Activated naive CD4-positive, alpha-beta T cell treated with anti-CD3 and anti-CD28 coated beads, Interleukin-2, amount 50 U/mL, for 16 hours (primary cell): ENCODE data around the gene SLC25A21.
"Not testable (repeated sequence)": the region's sequence is repeated elsewhere in the genome, so short reads cannot be mapped to it uniquely, and the experiment has no call there.

Source experiments
- DNase-seq: peaks from one replicate; pipeline ENCODE4 v3.0.0-alpha.2; 2020

Gene SLC25A21

GRCh38 chr14:36817071-36817930, 355.1 kb downstream of the SLC25A21 start:
- no peak for DNase-seq

GRCh38 chr14:36816481-36816880, 355.9 kb downstream of the SLC25A21 start:
- DNase-seq: no peak

- not testable (repeated sequence) for DNase-seq
Measured at GRCh38 chr14:36814783-36815182, 357.6 kb downstream of the SLC25A21 start.

GRCh38 chr14:36810209-36810608, 362.2 kb downstream of the SLC25A21 start:
- DNase-seq: no peak

- DNase-seq: no peak
Measured at GRCh38 chr14:36807727-36808126, 364.7 kb downstream of the SLC25A21 start.

- DNase-seq: no peak
Measured at GRCh38 chr14:36805131-36805559, 367.3 kb downstream of the SLC25A21 start.

GRCh38 chr14:36797634-36798033, 374.8 kb downstream of the SLC25A21 start:
- no peak for DNase-seq

- DNase-seq: no peak
Measured at GRCh38 chr14:36791402-36791801, 381.0 kb downstream of the SLC25A21 start.

GRCh38 chr14:36785511-36785910, 386.9 kb downstream of the SLC25A21 start:
- no peak for DNase-seq

GRCh38 chr14:36784541-36784940, 387.9 kb downstream of the SLC25A21 start:
- no peak for DNase-seq

GRCh38 chr14:36781897-36782296, 390.5 kb downstream of the SLC25A21 start:
- DNase-seq: no peak

- no peak for DNase-seq
Measured at GRCh38 chr14:36773558-36773957, 398.8 kb downstream of the SLC25A21 start.

GRCh38 chr14:36773136-36773540, 399.3 kb downstream of the SLC25A21 start:
- no peak for DNase-seq

GRCh38 chr14:36771028-36771640, 401.3 kb downstream of the SLC25A21 start:
- DNase-seq: no peak

GRCh38 chr14:36768638-36769337, 403.6 kb downstream of the SLC25A21 start:
- no peak for DNase-seq

- DNase-seq: no peak
Measured at GRCh38 chr14:36767603-36768281, 404.7 kb downstream of the SLC25A21 start.

GRCh38 chr14:36766974-36767373, 405.4 kb downstream of the SLC25A21 start:
- no peak for DNase-seq

- no peak for DNase-seq
Measured at GRCh38 chr14:36757734-36758601, 414.4 kb downstream of the SLC25A21 start.

- no peak for DNase-seq
Measured at GRCh38 chr14:36756226-36756625, 416.2 kb downstream of the SLC25A21 start.

GRCh38 chr14:36755756-36756155, 416.6 kb downstream of the SLC25A21 start:
- no peak for DNase-seq

- DNase-seq: no peak
Measured at GRCh38 chr14:36751920-36752319, 420.5 kb downstream of the SLC25A21 start.

- no peak for DNase-seq
Measured at GRCh38 chr14:36751106-36751505, 421.3 kb downstream of the SLC25A21 start.
